Fibroblast of skin of right quadriceps (primary cell): ENCODE results near the gene GRHPR.

Experiments
- DNase-seq: peaks from one replicate; pipeline ENCODE4 v3.0.0-alpha.2; 2013

The GRHPR gene

GRCh38 chr9:37486256-37486615 lies 63.7 kb downstream of the GRHPR start:
- DNase-seq, result no peak
